Astrocyte (in vitro differentiated cells and primary cell): ENCODE measurements around the gene EXOSC9.

ENCODE experiments used
- CTCF ChIP-seq: IDR thresholded peaks from 2 replicates; pipeline ENCODE4 v1.5.1; 2011; ENCODE audit warnings: low read depth, mild to moderate bottlenecking, inconsistent platforms, low read length, moderate library complexity; ENCODE audit not compliant: insufficient read depth
- EZH2 ChIP-seq: IDR thresholded peaks from 2 replicates; pipeline ENCODE4 v1.6.1; 2012; ENCODE audit warnings: mild to moderate bottlenecking, low read length, inconsistent platforms; ENCODE audit not compliant: insufficient read depth

- TF ChIP-seq CTCF (no peak), EZH2 (no peak)
These were observed 24.3 kb upstream of the EXOSC9 start for GRCh38 chr4:121776610-121777401.
